NCI-H345 treated with DMSO at 0.1 percent for 48 hours (cell line): ENCODE results near the gene LINC00237.
A peak's percentile ranks its signal among the peaks of the same experiment; 100 is the strongest.

ENCODE experiments used
- DNase-seq: peaks from one replicate; lab custom pipeline; 2025; ENCODE audit not compliant: unreplicated experiment; lab: John Stamatoyannopoulos, UW

Gene LINC00237

GRCh38 chr20:21049305-21049828 lies 56.8 kb downstream of the LINC00237 start:
- no peak for DNase-seq

- DNase-seq, result peak; percentile 11
Measured at GRCh38 chr20:21048841-21049273, 57.3 kb downstream of the LINC00237 start.

- DNase-seq, result no peak
Measured at GRCh38 chr20:21047981-21048380, 58.2 kb downstream of the LINC00237 start.

- DNase-seq, result no peak
Measured at GRCh38 chr20:21046413-21047070, 59.6 kb downstream of the LINC00237 start.
